GM12872 (cell line): ENCODE measurements around the gene NDUFV1.

Source experiments
- TF ChIP-seq, protein P1 (sequence below): IDR thresholded peaks from 3 replicates; pipeline ENCODE4 v1.5.1; 2011; ENCODE audit warnings: low read depth, mild to moderate bottlenecking, low read length, moderate library complexity; ENCODE audit not compliant: insufficient read depth

NDUFV1 gene

DNA sequence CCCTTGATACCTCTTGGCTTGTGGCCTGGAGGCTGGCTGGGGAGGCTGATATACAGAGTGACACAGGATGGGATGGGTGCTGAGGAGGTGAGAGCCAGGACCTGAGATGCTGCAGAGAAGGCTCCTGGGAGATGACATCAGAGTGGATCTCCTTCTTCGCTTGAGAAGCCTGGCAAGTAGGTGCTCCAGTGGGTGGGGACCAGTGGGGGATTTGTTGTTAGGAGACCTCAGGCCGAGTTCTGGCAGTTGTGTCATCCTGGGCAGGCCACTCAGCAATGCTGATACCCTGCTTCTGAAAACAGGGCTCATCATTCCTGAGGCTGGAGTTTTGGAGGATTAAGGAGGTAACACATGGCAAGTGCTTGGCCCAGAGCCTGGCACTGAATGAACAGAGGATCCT lies 1.9 kb upstream of the NDUFV1 start:
- TF ChIP-seq, protein P1, sequence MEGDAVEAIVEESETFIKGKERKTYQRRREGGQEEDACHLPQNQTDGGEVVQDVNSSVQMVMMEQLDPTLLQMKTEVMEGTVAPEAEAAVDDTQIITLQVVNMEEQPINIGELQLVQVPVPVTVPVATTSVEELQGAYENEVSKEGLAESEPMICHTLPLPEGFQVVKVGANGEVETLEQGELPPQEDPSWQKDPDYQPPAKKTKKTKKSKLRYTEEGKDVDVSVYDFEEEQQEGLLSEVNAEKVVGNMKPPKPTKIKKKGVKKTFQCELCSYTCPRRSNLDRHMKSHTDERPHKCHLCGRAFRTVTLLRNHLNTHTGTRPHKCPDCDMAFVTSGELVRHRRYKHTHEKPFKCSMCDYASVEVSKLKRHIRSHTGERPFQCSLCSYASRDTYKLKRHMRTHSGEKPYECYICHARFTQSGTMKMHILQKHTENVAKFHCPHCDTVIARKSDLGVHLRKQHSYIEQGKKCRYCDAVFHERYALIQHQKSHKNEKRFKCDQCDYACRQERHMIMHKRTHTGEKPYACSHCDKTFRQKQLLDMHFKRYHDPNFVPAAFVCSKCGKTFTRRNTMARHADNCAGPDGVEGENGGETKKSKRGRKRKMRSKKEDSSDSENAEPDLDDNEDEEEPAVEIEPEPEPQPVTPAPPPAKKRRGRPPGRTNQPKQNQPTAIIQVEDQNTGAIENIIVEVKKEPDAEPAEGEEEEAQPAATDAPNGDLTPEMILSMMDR, result no peak

DNA sequence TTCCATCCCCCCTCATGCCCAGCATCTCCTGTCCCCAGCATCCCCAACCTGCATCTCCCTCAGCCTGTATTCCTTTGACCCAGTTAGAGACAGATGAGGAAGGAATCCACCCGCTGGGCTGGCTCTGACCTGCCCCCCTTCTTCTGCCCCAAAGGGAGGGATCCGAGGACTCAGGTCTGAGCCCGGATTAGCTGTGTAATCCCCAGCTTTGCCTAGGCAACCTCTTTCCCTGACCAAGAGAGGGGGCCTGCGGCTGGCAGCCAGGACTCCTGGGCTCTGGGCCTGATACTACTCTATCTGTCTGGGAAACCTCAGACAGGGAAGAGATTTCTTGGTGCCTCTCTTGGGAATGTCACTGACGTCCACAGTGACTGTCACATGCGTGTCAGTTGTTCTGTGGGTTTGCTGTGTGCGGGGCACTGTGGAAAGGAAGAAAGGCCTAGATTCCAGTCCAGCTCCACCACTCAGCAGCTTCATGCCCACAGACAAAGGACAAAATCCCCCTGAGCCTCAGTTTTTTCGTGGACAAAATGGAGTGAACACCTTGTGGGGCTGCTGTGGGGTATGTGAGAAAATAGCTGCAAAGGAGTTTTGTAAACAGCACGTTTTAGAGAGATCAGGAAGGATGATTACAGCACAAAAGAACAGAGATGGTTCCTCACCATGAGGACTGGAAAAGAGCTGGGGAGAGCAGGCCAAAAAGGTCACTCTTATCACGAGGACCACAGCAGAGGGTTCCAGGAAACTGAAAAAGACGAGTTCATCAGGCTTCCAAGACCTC lies 1.3 kb upstream of the NDUFV1 start:
- TF ChIP-seq, protein P1, result no peak

DNA sequence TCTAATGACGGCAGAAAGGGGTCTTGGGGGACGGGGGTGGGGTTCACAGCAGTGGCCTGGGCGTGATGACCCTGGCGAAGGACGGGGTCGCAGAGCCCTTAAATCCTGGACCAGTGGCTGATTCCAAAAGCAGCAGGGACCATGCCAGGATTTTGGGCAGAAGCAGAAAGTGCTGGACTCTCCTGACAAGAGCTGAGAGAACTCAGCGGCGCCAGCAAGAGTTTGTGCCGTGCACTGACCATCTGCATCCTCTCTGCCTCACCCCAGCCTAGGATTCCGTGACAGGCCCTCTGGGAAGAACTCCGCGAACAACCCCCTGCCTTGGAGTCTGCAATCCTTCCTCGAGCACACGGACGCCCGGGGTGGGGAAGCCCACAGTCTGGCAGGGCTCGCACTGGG lies 644 bp upstream of the NDUFV1 start:
- TF ChIP-seq, protein P1, result no peak

DNA sequence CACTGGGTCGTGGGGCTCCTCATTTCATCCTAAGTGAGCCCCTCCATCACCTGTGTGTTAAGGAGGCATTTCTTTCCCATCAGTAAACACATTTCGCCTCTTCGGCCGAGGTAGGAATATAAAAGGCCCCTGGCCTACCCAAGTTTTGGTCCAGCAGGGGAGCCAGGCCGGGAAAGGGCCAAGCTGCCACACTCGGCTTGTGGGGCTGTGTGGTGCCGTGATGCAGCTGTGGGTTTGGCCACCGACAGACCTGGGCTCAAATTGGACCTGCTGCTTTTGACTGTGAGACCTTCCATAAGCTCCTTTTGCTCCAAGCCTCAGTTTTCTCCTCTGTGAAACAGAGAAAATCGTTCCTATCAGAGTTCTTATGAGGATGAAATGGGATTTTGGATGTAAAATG lies 771 bp downstream of the NDUFV1 start:
- TF ChIP-seq, protein P1, result no peak

DNA sequence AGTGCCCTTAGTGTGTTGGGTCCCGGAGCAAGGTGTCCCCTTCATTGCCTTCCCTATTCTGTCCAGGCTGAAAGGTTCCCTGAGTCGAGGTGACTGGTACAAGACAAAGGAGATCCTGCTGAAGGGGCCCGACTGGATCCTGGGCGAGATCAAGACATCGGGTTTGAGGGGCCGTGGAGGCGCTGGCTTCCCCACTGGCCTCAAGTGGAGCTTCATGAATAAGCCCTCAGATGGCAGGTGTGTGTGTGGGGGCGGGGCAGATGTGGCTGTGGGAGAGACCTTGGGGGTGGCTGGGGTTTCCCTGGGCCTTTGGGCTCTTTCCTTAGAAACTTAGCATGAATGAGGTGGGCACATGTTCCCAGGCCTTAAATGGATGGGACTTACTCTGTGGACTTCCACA lies 1.8 kb downstream of the NDUFV1 start:
- TF ChIP-seq, protein P1, result no peak

DNA sequence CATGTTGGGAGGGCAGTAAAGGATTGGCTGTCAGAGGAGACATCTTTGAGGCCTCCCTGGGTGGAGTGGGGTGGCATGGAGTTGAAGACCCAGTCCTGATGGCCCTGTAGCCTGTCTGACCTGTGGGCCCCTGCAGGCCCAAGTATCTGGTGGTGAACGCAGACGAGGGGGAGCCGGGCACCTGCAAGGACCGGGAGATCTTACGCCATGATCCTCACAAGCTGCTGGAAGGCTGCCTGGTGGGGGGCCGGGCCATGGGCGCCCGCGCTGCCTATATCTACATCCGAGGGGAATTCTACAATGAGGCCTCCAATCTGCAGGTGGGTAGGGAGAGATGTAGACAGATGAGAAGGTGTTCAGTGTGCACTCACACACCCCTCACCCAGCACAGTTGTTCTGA lies 2.6 kb downstream of the NDUFV1 start:
- TF ChIP-seq, protein P1, result no peak

DNA sequence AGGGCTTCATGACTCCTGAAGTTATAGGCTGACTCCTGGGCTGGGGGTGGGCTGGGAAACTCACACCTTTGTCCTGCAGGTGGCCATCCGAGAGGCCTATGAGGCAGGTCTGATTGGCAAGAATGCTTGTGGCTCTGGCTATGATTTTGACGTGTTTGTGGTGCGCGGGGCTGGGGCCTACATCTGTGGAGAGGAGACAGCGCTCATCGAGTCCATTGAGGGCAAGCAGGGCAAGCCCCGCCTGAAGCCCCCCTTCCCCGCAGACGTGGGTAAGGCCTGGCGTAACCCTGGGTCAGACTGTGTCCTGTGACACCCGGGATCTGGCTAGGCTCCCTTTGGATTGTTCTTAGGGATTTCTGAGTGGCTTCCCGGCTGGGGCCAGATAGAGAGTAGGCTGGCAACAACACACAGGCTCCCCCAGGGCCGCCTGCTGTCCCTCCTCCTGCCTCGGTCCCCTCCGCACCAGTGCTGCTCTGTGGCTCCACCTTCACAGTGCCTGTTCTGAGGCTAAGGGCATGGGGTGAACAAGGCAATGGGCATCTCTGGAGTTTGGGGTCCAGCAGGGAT lies 3.6 kb downstream of the NDUFV1 start:
- TF ChIP-seq, protein P1, result no peak
